Type B pancreatic cell (in vitro differentiated cells): Measurements from ENCODE around the gene ISLR. TPM values are rescaled to one million over a fixed set of nuclear protein-coding genes. Genes with fewer than 3 reads are reported as not detected.

Experiments
- DNase-seq: peaks from one replicate; pipeline ENCODE4 v3.0.0; 2021; ENCODE audit warnings: mixed read lengths; ENCODE audit not compliant: unreplicated experiment; ENCODE audit errors: extremely low spot score
- H3K27ac Mint-ChIP-seq: 2 replicates; pipeline ENCODE4 v1.8.0; 2021; ENCODE audit warnings: mild to moderate bottlenecking, mixed read lengths
- H3K27me3 Mint-ChIP-seq: 2 replicates; pipeline ENCODE4 v1.8.0; 2021; ENCODE audit warnings: mixed read lengths
- H3K36me3 Mint-ChIP-seq: 2 replicates; pipeline ENCODE4 v1.8.0; 2021; ENCODE audit warnings: mixed read lengths
- H3K4me1 Mint-ChIP-seq: one replicate; pipeline ENCODE4 v1.8.0; 2021; ENCODE audit warnings: mixed read lengths; ENCODE audit not compliant: unreplicated experiment
- H3K4me3 Mint-ChIP-seq: 2 replicates; pipeline ENCODE4 v1.8.0; 2021; ENCODE audit warnings: mild to moderate bottlenecking, mixed read lengths
- H3K9me3 Mint-ChIP-seq: 2 replicates; pipeline ENCODE4 v1.8.0; 2021; ENCODE audit warnings: mixed read lengths
- CTCF ChIP-seq: fragments of 200-600 bp; sonication (generic); conservative IDR thresholded peaks from 2 replicates; pipeline ENCODE4 v1.5.0; 2021; ENCODE audit warnings: antibody characterized with exemption, mild to moderate bottlenecking
- total RNA-seq: library from RNA; stranded (reverse); gene quantifications from 2 replicates; pipeline ENCODE4 v1.2.1, GENCODE V29; 2021; ENCODE audit warnings: low replicate concordance

The ISLR gene
- total RNA-seq, 1 donor from 2014 or later, result 41.6 TPM

- H3K9me3 Mint-ChIP-seq, result no peaks in the 10 kb centered on the region
- DNase-seq, result no peak
- H3K36me3 Mint-ChIP-seq, result no peaks in the 10 kb centered on the region
- peaks cover 34% of the 10 kb centered on the region for H3K27me3 Mint-ChIP-seq
- no peaks in the 10 kb centered on the region for H3K4me1 Mint-ChIP-seq
- H3K27ac Mint-ChIP-seq, result no peak overlapping the region
- H3K4me3 Mint-ChIP-seq, result no peak overlapping the region
- TF ChIP-seq CTCF, result no peak
Observed at GRCh38 chr15:74146277-74146800, 27.2 kb upstream of the ISLR start.

- Mint-ChIP-seq H3K4me1 (no peaks in the 10 kb centered on the region), H3K27me3 (peaks cover 34% of the 10 kb centered on the region), H3K4me3 (no peak overlapping the region), H3K27ac (no peak overlapping the region), H3K36me3 (no peaks in the 10 kb centered on the region), H3K9me3 (no peaks in the 10 kb centered on the region)
- no peak for TF ChIP-seq CTCF
- DNase-seq, result no peak
Observed at GRCh38 chr15:74147051-74147450, 26.5 kb upstream of the ISLR start.

- Mint-ChIP-seq H3K27me3 (peaks cover 8% of the 10 kb centered on the region), H3K36me3 (no peaks in the 10 kb centered on the region), H3K9me3 (no peaks in the 10 kb centered on the region), H3K4me1 (peaks cover 29% of the 10 kb centered on the region), H3K4me3 (no peak overlapping the region), H3K27ac (no peak overlapping the region)
- TF ChIP-seq CTCF, result no peak
- no peak for DNase-seq
Observed at GRCh38 chr15:74155766-74156417, 17.6 kb upstream of the ISLR start.

GRCh38 chr15:74156678-74157411 is 16.7 kb upstream of the ISLR start:
- H3K27ac Mint-ChIP-seq, result peak overlapping the region; percentile 64
- no peak for DNase-seq
- no peak for TF ChIP-seq CTCF
- H3K27me3 Mint-ChIP-seq, result peaks cover 8% of the 10 kb centered on the region
- H3K9me3 Mint-ChIP-seq, result no peaks in the 10 kb centered on the region
- no peaks in the 10 kb centered on the region for H3K36me3 Mint-ChIP-seq
- H3K4me3 Mint-ChIP-seq, result peak overlapping the region; percentile 28
- H3K4me1 Mint-ChIP-seq, result peaks cover 29% of the 10 kb centered on the region

GRCh38 chr15:74157868-74158827 is 15.4 kb upstream of the ISLR start:
- no peaks in the 10 kb centered on the region for H3K9me3 Mint-ChIP-seq
- peaks cover 8% of the 10 kb centered on the region for H3K27me3 Mint-ChIP-seq
- peaks cover 28% of the 10 kb centered on the region for H3K4me1 Mint-ChIP-seq
- no peak for DNase-seq
- no peak overlapping the region for H3K27ac Mint-ChIP-seq
- no peaks in the 10 kb centered on the region for H3K36me3 Mint-ChIP-seq
- no peak for TF ChIP-seq CTCF
- H3K4me3 Mint-ChIP-seq, result no peak overlapping the region
